ENCODE results near the gene PPP1R15B.

The PPP1R15B gene

DNA sequence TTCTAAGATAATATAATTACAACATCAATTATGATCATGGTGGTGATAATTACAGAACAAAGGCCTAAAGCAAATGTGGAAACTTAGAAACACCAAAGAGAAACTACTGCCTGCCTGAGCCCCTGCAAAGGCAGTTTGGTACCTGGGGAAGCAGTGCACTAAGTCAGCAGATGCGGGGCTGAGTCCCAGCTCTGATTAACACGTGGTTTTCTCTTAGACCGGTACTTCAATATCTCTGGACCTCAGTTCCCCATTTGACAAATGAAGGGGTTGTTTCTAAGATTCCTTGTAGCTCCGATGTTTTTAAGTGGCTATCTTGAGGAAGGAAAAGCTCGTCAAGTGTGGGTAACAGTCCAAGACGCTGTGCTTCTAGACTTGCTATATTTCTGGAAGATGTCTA lies 35.2 kb downstream of the PPP1R15B start:
- DNase-seq (ENCODE audit: low read depth): no peak
- TF ChIP-seq, protein P1, sequence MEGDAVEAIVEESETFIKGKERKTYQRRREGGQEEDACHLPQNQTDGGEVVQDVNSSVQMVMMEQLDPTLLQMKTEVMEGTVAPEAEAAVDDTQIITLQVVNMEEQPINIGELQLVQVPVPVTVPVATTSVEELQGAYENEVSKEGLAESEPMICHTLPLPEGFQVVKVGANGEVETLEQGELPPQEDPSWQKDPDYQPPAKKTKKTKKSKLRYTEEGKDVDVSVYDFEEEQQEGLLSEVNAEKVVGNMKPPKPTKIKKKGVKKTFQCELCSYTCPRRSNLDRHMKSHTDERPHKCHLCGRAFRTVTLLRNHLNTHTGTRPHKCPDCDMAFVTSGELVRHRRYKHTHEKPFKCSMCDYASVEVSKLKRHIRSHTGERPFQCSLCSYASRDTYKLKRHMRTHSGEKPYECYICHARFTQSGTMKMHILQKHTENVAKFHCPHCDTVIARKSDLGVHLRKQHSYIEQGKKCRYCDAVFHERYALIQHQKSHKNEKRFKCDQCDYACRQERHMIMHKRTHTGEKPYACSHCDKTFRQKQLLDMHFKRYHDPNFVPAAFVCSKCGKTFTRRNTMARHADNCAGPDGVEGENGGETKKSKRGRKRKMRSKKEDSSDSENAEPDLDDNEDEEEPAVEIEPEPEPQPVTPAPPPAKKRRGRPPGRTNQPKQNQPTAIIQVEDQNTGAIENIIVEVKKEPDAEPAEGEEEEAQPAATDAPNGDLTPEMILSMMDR (conservative IDR thresholded peaks at IDR 0.05; ENCODE audit: low read depth, low read length): no peak
- H3K4me3 ChIP-seq (ENCODE audit: low read length): no peak overlapping the region

DNA sequence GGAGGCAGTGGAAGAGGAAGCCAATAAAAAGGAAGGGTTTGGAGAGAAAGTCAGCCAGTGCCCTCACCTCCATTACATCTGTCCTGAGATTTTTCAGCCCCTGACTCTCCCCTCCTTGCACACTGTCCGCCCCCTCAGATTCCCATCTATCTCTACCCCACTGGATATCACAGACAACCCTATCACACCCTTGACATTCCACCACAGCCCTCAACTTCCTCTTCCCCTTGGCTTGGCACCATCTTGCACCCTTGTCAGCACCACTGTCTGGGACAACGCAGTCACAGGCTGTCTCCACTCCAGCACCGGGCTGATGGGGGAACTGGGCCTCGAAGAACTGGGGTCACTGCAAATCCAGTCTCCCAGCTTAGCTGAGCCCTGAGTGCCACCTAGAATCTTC lies 37.7 kb downstream of the PPP1R15B start:
- no peak overlapping the region for H3K4me3 ChIP-seq (ENCODE audit: low read length)
- DNase-seq (ENCODE audit: low read depth): no peak
- TF ChIP-seq, protein P1 (conservative IDR thresholded peaks at IDR 0.05; ENCODE audit: low read depth, low read length): no peak

DNA sequence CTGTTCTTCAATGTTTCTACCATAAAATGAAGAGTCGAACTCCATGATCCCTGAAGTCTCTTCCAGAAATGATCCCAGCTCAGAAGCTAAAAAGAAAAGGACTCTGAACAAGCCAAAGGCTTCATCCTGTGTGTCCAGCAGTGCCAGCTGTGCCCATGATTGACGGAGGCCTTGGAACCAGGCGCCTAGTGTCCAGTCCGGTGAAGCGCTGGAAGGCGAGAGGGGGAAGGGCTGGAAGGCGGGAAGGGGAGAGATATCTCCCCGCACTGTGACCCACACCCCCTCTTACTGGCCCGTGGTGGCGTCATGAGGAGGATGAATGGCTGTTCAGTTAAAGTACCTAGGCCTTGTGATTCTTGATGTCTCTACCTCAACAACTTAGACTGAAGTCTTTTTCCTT lies 41.4 kb downstream of the PPP1R15B start:
- TF ChIP-seq, protein P1 (conservative IDR thresholded peaks at IDR 0.05; ENCODE audit: low read depth, low read length): no peak
- H3K4me3 ChIP-seq (ENCODE audit: low read length): no peak overlapping the region
- DNase-seq (ENCODE audit: low read depth): no peak

DNA sequence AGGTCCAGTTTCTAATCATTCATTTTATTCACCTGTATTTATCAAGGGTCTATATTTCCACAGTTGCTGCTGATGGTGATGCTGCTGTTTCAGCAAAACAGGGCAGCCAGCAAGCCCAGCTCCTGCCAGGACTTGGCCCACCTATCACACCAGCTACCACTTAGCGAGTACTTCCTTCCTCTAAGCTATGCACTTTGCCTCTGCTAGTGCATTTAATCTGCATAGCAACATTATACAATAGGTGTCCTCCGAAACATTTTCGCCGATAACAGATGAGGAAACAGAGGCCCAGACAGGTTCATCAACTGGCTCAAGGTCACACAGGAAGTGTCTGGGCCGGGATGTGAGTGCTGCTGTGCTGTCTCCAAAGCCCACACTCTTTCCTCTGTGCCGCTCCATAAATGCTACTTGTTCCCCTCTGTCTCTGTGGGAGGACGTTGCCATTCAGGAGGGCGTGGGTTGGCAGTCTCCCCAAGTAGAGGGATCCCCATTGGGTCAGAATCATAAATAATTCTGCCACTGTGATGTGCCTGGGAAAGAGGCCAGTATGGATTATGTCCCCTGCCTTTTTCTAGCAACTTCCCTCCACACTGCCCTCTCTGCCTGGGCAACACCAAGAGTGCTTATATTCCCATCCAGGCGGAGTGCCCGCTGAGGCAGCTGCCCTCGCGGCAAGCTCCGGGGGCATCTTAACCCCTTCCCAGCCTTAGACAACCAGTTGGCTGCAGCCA lies 42.5 kb downstream of the PPP1R15B start:
- DNase-seq (ENCODE audit: low read depth): no peak
- TF ChIP-seq, protein P1 (conservative IDR thresholded peaks at IDR 0.05; ENCODE audit: low read depth, low read length): no peak
- no peak overlapping the region for H3K4me3 ChIP-seq (ENCODE audit: low read length)

DNA sequence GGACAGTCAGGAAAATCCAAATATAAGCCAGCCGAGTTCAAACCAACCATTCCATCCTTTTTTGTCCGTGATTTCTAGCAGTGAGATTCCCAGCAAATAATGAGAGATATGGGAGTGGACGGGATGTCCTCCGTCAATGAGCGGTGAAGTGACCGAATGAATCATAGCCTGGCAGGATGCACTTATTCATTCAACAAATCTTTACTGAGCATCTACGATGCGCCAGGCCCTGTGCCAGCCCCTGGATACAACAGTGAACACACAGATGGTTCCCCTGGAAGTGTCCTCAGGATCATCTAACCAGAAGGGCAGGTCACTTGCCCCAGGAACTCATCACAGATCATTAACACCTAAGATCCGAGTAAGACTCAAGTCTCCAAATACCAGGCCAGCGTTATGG lies 43.7 kb downstream of the PPP1R15B start:
- TF ChIP-seq, protein P1 (conservative IDR thresholded peaks at IDR 0.05; ENCODE audit: low read depth, low read length): no peak
- no peak for DNase-seq (ENCODE audit: low read depth)
- no peak overlapping the region for H3K4me3 ChIP-seq (ENCODE audit: low read length)

DNA sequence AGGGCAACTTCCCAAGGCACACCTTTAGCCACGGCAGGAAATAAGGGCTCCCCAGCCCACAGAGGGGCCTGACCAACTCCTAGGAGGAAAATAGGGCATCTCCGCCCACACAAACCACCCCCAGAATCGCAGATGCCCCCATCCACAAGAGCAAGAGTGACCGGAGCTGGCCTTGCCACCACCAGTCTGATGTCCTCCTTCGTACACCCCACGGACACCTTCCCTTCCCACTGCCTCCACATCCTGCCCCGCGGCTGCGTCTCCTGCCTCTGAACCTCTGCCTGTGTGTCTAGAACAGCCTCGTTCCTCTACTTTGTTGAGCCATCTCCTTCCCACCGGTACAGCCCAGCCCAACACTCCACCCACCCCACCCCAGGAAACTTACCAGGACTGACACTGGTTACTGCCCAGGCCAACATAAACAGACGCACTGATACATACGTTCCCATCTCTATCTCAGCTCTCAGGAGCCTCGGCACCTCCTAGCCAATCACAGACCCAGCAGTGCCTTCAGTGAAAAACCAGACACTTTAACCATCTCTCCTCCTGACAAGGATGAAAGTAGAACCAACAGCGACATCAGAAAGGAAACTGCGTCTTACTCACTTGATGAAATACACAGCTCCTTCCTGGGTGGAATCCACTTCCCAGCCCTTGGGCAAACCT lies 44.3 kb downstream of the PPP1R15B start:
- TF ChIP-seq, protein P1 (conservative IDR thresholded peaks at IDR 0.05; ENCODE audit: low read depth, low read length): no peak
- DNase-seq (ENCODE audit: low read depth): no peak
- no peak overlapping the region for H3K4me3 ChIP-seq (ENCODE audit: low read length)

DNA sequence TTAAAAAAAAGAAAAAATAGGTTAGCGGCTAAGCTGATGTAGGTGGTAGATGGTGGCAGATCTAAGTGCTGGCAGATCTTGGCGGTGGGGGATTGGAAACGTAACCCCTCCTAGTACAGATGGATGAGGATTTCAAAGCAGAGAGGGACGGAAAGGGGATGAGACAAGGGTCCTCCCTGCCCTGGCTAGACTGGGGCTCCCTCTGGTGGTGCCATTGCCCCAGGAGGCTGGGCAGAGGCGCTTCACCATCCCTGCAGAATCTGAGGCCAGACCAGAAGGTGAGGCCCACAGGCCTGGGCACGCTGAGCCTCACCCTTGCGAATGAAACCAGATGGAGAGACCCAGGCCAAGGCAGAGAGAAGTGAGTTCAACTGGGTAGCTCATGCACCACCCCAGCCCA lies 44.9 kb downstream of the PPP1R15B start:
- no peak overlapping the region for H3K4me3 ChIP-seq (ENCODE audit: low read length)
- TF ChIP-seq, protein P1 (conservative IDR thresholded peaks at IDR 0.05; ENCODE audit: low read depth, low read length): peak; percentile 70
- DNase-seq (ENCODE audit: low read depth): no peak
